Stomach (tissue), 9 donors: ENCODE data around the gene CNTNAP5. TPM values are rescaled to one million over a fixed set of nuclear protein-coding genes. Genes with fewer than 3 reads are reported as not detected.

ENCODE experiments used
- DNase-seq, 2 donors: peaks; one replicate each; pipeline versions ENCODE4 v3.0.0 to v3.0.0-alpha.2; 2013 to 2019
- H3K27ac ChIP-seq, 5 donors: fragments of 200-600 bp in 4 of 5; sonication (generic) in 4 of 5; one replicate each; pipeline ENCODE4 v1.5.1; 2013 to 2019; ENCODE audit warnings: mild to moderate bottlenecking in 1 of 5, moderate library complexity in 1 of 5
- H3K27me3 ChIP-seq, 3 donors: fragments of 200-600 bp; sonication (generic); one replicate each; pipeline ENCODE4 v1.5.1; 2017 to 2019; ENCODE audit warnings: mixed run types in 1 of 3
- H3K36me3 ChIP-seq, 4 donors: fragments of 200-600 bp; sonication (generic); 1 replicate in 3 of 4; 2 replicates in 1 of 4; pipeline ENCODE4 v1.5.1; 2016 to 2019
- H3K4me1 ChIP-seq, 4 donors: fragments of 200-600 bp; sonication (generic); one replicate each; pipeline ENCODE4 v1.5.1; 2016 to 2019
- H3K4me3 ChIP-seq, 4 donors: fragments of 200-600 bp; sonication (generic) in 3 of 4; one replicate each; pipeline ENCODE4 v1.5.1; 2016 to 2019; ENCODE audit warnings: mild to moderate bottlenecking in 1 of 4
- H3K9me3 ChIP-seq, 4 donors: fragments of 200-600 bp; sonication (generic); one replicate each; pipeline ENCODE4 v1.5.1; 2016 to 2019
- CTCF ChIP-seq, 7 experiments: fragments of 450-650 bp in 4 of 7; fragments of 200-600 bp in 3 of 7; sonication (generic) in 3 of 7; IDR thresholded peaks; one replicate each; pipeline ENCODE4 v1.5.1; 2016 to 2019; ENCODE audit warnings: antibody characterized with exemption in 7 of 7, control low read depth in 2 of 7, mild to moderate bottlenecking in 1 of 7
- EP300 ChIP-seq: sonication (generic); formaldehyde crosslinking; IDR thresholded peaks from one replicate; pipeline ENCODE4 v1.6.1; 2017; ENCODE audit warnings: antibody characterized with exemption
- POLR2A ChIP-seq, 4 donors: fragments of 450-650 bp; IDR thresholded peaks; one replicate each; pipeline ENCODE4 v1.6.1; 2016; ENCODE audit warnings: antibody characterized with exemption in 4 of 4, control low read depth in 2 of 4, mild to moderate bottlenecking in 1 of 4, moderate library complexity in 1 of 4
- POLR2AphosphoS5 ChIP-seq, 3 donors: sonication (generic); formaldehyde crosslinking; IDR thresholded peaks; one replicate each; pipeline ENCODE4 v1.6.1; 2016; ENCODE audit warnings: antibody characterized with exemption in 3 of 3
- WGBS, 5 donors: extraction: QIAGEN DNeasy Blood & Tissue Kit in 3 of 5; methylation state at CpG; one replicate each; pipeline versions ENCODE4 v1.1.5 to v1.1.7; 2013 to 2018; 5-methylcytosine and 5-hydroxymethylcytosine counted together
- intact Hi-C: fragments of 100-400 bp; cut with DNase I; formaldehyde crosslinking; loops from one replicate; pipeline ENCODE4 v1.15.1; 2023; ENCODE audit warnings: low total_unique reads
- polyA plus RNA-seq, 3 donors: library from polyadenylated mRNA; stranded (reverse); fragments of 200-250 nt; gene quantifications; one replicate each; pipeline ENCODE4 v1.2.3, GENCODE V29; 2013
- total RNA-seq, 5 donors: library from RNA; depleted of rRNA; stranded (reverse); fragments of >200 nt; gene quantifications; one replicate each; pipeline versions ENCODE4 v1.1.0 to v1.2.3, GENCODE V29; 2014 to 2016
- donor health status: healthy with polysubstance abuse.
- donor health status: Bipolar disorder and iron deficiency.
- donor health status: healthy.

CNTNAP5 gene
- total and polyA plus RNA-seq, 8 donors, result 1.3 TPM; not detected in 7

GRCh38 chr2:124048102-124048501 lies 23.0 kb downstream of the CNTNAP5 start:
- 61 to 69% (median 66%) methylated on average over 2 of the region's 2 CpGs for WGBS, 5 donors
- Histone ChIP-seq H3K27ac (no peak overlapping the region), H3K4me3 (no peak overlapping the region), H3K9me3 (no peaks in the 10 kb centered on the region), H3K4me1 (no peaks in the 10 kb centered on the region), H3K36me3 (no peaks in the 10 kb centered on the region), H3K27me3 (no peaks in the 10 kb centered on the region)
- no peak for DNase-seq
- TF ChIP-seq POLR2AphosphoS5 (IDR thresholded peaks at IDR 0.05) (no peak), EP300 (no peak), POLR2A (IDR thresholded peaks at IDR 0.05) (no peak), CTCF (IDR thresholded peaks at IDR 0.05) (no peak)
- intact Hi-C loops, result no loop called here

GRCh38 chr2:124048664-124049063 lies 23.6 kb downstream of the CNTNAP5 start:
- Histone ChIP-seq H3K36me3 (no peaks in the 10 kb centered on the region), H3K4me1 (no peaks in the 10 kb centered on the region), H3K9me3 (no peaks in the 10 kb centered on the region), H3K4me3 (no peak overlapping the region), H3K27ac (no peak overlapping the region), H3K27me3 (no peaks in the 10 kb centered on the region)
- 54 to 75% (median 60%) methylated on average over 2 of the region's 2 CpGs for WGBS, 5 donors
- no peak for TF ChIP-seq POLR2AphosphoS5 (IDR thresholded peaks at IDR 0.05)
- no peak for TF ChIP-seq CTCF (IDR thresholded peaks at IDR 0.05)
- TF ChIP-seq POLR2A (IDR thresholded peaks at IDR 0.05), result no peak
- TF ChIP-seq EP300, result no peak
- DNase-seq, result no peak
- intact Hi-C loops, result no loop called here

- Histone ChIP-seq H3K27ac (no peak overlapping the region), H3K4me3 (no peak overlapping the region), H3K9me3 (no peaks in the 10 kb centered on the region), H3K4me1 (no peaks in the 10 kb centered on the region), H3K36me3 (no peaks in the 10 kb centered on the region), H3K27me3 (no peaks in the 10 kb centered on the region)
- WGBS, 5 donors, result 80 to 87% (median 85%) methylated on average over 4 of the region's 4 CpGs
- TF ChIP-seq EP300 (no peak), POLR2A (IDR thresholded peaks at IDR 0.05) (no peak), CTCF (IDR thresholded peaks at IDR 0.05) (no peak)
- intact Hi-C loops, result no loop called here
- no peak for DNase-seq
Observed at GRCh38 chr2:124049136-124049535, 24.0 kb downstream of the CNTNAP5 start.

GRCh38 chr2:124050833-124051497 lies 25.9 kb downstream of the CNTNAP5 start:
- no peak overlapping the region for H3K4me3 ChIP-seq
- H3K9me3 ChIP-seq, result no peaks in the 10 kb centered on the region
- no peak overlapping the region for H3K27ac ChIP-seq
- WGBS, 5 donors, result 68 to 82% (median 74%) methylated on average over 2 of the region's 2 CpGs
- no peaks in the 10 kb centered on the region for H3K4me1 ChIP-seq
- H3K27me3 ChIP-seq, result no peaks in the 10 kb centered on the region
- no peaks in the 10 kb centered on the region for H3K36me3 ChIP-seq
- TF ChIP-seq POLR2AphosphoS5 (IDR thresholded peaks at IDR 0.05), result no peak
- TF ChIP-seq EP300, result no peak
- TF ChIP-seq POLR2A (IDR thresholded peaks at IDR 0.05), result no peak
- no peak for TF ChIP-seq CTCF (IDR thresholded peaks at IDR 0.05)
- intact Hi-C loops, result no loop called here
- DNase-seq, result no peak
